Activated effector memory CD4-positive, alpha-beta T cell treated with Interleukin-2 at 50 U/mL for 16 hours (primary cell): Measurements from ENCODE around the gene RALGAPB.
"Not testable (repeated sequence)": the region's sequence is repeated elsewhere in the genome, so short reads cannot be mapped to it uniquely, and the experiment has no call there.

ENCODE experiments used
- DNase-seq: peaks from one replicate; pipeline ENCODE4 v3.0.0-alpha.2; 2020

The RALGAPB gene

DNA sequence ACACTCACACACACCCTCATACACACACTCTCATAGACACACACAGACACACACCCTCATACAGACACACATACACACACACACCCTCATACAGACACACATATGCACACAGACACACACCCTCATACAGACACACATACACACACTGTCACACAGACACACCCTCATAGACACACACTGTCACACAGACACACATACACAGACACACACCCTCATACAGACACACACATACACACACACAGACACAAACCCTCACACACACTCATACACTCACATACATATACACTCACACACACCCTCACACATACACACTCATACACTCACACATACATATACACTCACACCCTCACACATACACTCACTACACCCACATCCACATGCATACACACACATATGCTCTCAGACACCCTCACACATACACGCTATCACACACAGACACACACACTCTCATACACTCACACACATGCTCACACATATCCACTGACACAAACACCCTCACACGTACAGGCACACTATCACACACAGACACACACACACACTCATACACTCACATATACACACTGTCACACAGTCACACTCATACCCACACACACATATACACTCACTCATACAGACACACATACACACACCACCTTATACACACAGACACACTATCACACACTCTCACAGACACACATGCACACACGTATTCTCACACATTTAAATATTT is 117.5 kb downstream of the RALGAPB start:
- DNase-seq = no peak

DNA sequence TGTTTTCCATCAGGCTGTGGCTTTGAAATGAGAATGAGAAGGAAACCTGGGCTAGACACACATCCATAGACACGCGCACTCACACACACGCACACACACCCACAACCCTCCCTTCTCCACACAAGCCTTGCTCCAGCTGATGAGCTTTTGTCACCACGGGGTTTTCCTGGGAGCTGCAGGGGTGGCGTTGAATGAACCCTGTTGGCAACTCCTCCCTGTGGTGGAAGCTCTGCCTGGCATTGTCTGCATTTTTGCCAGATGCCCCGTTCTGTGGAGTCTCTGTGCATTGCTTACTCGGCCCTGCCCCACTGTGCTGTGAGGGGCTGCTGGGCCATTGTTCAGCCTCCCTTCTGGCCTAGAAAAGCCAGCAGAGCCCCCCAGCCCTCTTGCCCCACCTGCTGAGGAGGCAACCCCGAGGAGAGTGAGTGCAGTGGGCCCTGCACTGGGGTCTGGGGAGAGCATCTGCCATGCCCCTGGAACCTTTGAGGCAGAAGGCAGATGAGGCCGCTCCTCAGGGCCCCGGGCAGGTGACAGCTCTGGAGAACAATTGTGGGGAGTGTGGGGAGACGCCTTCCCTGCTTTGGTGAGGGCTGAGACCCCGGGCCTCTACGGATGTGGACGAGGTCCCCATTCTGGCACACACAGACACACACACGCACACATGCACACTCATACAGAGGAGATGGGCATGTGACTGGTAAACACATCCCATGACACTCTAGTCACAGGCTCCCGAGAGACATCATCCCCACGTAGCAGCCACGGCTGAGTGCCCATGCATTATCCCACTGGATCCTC is 118.2 kb downstream of the RALGAPB start:
- DNase-seq = no peak

DNA sequence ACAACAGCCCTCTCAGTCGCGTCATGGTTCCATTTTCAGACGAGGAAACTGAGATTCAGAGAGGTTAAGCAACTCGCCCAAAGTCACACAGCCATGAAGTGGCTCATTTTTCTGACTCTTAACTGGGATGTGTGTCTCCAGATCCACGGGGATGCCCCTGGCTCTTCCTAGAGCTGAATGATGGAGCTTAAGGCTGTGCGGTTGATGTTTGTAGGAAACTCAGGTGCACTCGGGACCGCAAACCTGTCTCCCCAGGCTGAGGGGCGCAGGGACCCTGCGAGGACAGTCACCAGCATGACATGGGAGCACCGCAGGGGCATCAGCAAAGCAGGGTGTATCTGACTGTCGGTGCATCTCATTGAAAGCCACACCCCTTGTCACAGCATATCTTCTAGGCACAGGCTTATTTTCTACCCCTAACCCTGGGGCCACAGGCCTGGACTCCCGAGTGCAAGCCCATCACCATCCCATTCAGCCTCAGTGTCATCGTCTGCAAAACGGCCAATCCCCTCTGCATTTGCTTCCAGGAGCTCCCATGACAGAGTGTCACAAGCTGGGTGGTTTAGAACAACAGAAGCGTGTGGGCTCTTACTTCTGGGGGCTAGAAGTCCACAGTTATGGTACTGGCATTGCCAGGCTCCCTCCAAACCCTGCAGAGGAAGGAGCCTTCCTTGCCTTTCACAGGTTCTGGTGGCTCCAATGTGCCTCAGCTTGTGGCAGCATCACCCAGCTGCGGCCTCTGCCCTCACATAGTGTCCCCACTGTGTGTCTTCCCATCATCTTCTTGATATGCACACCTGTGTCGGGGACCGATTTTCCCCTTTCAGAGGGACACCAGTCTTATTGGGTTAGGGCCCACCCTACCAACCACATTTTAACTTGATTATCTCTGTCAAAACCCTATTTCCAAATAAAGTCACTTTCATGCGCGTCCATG is 119.1 kb downstream of the RALGAPB start:
- no peak for DNase-seq

DNA sequence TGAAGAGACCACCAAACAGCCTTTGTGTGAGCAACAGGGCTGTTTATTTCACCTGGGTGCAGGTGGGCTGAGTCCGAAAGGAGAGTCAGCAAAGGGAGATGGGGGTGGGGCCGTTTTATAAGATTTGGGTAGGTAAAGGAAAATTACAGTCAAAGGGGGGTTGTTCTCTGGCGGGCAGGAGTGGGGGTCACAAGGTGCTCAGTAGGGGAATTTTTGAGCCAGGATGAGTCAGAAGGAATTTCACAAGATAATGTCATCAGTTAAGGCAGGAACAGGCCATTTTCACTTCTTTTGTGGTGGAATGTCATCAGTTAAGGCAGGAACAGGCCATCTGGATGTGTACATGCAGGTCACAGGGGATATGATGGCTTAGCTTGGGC is 119.8 kb downstream of the RALGAPB start:
- DNase-seq = not testable (repeated sequence)

DNA sequence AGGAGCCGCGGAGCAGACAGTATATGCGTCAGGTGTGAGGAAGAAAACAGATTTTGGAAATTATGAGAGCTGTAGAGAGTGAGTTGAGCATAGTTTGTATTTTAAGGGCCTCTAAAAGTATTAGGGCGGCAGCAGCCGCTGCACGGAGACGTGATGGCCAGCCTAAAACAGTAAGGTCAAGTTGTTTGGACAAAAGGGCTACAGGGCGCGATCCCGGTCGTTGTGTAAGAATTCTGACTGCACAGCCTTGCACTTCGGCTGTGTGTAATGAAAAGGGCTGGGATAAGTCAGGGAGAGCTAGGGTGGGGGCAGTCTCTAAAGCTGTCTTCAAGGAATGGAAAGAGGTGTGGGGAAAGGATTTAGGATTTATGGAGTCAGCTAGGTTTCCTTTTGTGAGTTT is 121.6 kb downstream of the RALGAPB start:
- DNase-seq = not testable (repeated sequence)

DNA sequence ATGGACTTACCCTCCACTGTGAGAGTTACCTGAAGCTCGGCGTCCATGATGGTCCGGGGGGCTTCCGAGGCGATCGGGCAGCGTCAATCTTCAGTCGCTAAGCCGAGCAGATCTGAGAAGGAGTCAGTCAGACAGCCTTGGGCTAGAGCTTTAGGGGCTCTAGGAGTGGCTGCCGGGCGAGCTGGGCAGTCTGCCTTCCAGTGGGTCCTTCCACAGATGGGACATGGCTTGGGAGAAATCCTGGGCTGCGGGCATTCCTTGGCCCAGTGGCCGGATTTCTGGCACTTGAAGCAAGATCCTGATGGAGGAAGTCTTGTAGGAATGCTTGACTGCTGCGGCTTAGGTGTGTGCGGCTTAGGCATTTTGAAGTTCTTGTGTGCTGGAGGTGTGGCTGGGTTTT is 123.2 kb downstream of the RALGAPB start:
- not testable (repeated sequence) for DNase-seq

DNA sequence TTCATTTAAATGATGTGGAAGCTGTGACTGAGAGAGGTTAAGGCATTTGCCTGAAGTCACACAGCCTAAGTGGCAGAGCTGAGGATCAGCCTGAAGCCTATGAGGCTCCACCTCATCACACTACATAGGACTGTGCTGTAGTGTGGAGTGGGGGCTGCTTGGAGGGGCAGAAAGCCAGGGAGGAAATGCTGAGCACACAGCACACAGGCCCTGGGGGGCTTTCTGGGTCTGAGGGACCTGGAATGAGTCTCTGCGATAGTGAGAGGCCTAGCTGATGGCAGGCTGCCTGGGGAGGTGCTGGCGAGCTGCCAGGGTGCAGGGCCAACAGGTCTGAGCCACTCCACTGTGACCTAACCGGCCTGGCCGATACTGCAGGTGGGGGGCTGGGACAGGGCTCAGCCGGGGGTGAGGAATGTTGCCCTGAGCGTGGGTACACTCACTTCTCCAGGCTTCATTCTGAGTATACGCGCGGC is 126.8 kb downstream of the RALGAPB start:
- DNase-seq = no peak

DNA sequence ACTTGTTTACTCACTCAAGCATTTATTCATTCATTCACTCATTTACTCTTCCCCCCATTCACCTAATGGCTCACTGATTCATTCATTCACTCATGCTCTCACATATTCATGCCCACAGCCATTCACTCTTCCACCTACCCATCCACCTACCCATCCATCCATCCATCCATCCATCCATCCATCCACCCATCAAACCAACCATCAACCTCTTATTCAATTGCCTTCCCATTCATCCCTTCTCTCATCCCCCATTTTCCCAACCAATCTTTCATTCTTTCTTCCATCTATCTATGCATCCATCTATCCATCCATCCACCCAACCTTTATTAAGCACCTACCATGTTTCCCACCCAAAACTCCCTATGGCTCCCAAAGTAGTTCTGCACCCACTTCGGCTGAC is 127.4 kb downstream of the RALGAPB start:
- no peak for DNase-seq

DNA sequence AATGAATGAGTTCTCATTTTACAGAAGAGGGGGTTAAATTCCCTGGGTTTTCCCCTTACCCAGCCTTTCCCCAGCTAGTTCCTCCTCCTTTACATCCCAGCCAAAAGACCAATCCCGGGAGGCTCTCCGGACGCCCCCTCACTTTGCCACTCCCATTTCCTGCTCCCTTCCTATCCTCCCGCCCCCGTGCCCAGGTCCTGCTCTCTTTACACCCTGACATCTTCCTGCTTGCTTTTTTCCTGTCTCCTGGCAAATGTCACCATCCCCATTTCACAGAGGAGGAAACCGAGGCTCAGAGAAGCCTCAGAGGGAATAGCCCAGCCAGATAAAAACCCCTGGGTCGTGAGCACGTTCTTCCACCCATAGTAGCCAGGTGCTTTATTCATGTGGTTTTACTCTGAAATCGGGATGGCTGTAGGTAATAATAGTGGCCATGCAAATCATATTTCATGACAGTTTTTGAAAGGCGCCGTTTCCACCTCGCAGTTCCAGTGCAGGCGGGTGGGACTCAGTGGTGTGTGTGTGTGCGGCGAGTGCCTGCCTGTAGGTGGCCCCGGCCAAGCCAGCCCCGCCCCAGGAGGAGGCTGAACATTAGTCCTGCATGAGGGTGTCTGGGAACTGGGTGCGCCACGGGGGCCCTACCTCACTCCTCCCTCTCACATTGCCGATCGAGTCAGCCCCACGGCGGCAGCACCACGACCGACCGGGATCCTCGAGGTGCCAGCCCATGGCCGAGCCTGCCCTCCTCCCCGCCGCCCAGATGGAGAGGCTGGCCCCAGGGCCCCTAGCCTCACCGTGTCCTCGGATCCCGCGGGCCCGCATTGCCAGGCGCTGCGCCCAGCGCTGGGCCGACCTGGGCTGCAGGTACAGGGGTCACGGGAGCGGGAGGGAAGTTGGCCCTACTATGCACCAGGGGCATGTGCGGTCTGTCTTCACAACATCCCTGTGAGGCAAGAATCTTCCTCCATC is 128.9 kb downstream of the RALGAPB start, which contains the start of gene ARHGAP40:
TSS of gene ARHGAP40 (plus strand) at position 594 of the 969 bp plus-strand sequence.
- no peak for DNase-seq

DNA sequence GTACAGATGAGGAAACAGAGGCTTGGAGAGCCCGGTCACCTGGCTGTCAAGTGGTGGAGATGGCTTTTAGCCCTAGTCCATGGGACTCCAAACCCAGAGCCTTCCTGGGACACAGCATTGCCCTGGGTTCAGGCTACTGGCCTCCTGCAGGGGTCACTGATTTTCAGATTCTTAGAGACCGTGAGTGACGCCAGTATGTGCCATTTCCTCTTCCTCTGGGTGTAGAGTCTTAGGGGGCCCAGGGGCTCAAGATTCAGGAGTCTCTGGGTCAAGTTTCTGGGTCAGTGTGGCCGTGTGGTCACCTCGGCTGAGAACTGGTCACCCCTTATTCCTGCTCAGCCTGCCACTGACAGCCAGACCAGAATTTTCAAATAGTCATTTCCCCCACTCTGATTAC is 129.5 kb downstream of the RALGAPB start:
- no peak for DNase-seq

DNA sequence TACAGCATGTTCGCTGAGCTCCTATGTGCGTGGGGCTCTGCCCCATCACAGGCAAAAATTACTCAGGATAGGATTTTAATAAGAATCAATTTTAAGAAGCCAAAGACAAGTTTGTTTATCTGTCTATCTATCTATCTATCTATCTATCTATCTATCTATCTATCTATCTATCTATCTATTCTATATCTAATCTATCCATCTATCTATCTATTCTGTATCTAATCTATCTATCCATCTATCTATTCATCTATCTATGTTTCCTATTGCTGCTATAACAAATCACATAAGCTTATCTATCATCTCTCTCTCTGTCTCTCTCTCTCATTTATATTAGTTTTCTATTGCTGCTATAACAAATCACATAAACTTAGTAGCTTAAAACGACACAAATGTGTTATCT is 130.6 kb downstream of the RALGAPB start:
- no peak for DNase-seq

DNA sequence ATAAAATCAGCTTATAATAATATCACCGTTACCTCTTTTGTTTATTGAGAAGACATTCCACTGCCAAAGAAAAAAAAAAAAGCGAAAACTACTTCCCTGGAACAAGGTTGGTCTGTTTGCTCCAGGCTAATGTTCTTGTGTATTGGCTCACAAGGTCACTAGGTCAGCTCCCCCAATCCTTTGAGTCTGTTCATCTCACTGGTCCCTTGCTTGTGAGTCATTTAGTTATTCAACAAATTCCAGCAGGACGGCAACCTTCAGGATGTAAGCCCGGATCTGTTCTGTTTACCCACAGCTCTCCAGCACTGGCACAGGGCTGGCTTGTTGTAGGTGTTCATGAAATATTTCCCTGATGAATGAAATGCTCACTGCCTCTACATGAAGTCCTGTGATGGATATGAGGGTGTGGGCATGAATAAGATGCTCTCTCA is 132.2 kb downstream of the RALGAPB start:
- no peak for DNase-seq

DNA sequence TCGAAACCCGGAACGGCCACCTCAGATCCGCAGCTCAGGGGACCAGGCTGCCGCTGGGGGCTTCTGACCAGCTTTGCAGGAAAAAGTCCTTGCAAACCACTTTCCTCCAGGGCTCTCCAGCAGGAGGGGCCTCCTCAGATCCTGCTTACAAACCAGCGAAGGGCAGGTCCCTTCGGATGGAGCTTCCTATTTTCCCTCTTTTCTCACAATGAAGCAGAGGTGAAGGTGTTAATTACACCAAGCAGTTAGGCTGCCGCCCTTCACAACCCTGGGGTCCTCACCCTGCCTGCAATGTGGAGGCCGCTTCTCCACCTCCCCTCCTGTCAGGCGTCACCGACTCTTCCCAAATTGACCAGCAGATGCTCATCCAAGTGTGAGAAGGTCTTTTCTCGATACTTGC is 134.7 kb downstream of the RALGAPB start:
- DNase-seq = no peak

DNA sequence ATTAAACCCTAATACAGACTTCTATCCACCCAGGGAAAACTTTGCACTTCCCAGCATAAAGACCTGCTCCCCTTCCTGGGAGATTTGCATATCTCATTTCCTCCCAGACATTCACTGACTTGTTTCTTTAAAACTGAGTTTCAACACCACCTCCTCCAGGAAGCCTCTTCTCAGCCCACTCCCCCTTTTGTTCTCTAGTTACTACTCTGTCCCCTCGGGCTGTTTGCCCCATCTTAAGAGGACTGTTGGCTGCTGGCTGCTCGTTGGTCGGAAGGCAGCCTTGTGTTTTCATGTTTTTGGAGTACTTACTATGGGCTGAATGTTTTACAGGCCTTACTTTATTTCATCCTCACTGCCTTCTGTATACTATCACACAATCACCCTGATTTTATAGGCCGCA is 135.5 kb downstream of the RALGAPB start:
- DNase-seq = no peak

DNA sequence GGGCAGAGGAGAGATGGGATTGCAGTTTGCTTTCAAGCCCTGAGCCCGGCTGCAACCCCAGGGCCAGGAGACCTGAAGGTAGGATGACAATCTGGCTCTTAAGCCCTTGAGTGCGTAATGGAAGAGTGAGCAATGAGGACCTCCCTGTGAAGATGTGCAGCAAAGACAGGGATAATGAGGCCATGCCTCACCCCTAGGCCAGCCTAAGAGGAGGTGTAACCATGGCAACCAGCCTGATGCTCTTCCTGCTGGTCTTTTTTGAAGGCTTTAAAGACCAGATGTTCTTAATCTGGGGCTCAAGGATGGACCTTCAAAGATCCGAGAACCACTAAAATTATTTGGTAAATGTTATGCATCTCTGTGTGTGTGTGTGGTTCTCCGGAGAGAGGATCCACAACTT is 137.2 kb downstream of the RALGAPB start:
- DNase-seq = no peak

DNA sequence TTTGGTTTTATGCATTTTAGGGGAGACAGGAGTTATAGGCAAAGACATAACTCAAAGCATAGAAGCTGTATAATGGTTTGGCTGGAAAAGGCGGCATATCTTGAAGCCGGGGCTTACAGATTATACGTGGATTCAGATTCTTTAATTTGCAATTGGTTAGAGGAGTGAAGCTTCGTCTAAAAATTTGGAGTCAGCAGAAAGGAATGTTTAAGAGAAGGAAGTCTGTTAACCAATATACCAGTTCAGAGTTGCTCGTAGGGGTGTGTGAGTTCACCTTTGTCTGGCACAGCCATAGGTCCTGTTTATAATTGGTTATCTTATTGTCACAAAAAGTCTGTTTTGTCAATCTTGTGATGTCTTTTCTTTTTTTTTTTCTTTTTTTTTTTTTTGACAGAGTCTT is 137.9 kb downstream of the RALGAPB start:
- no peak for DNase-seq

DNA sequence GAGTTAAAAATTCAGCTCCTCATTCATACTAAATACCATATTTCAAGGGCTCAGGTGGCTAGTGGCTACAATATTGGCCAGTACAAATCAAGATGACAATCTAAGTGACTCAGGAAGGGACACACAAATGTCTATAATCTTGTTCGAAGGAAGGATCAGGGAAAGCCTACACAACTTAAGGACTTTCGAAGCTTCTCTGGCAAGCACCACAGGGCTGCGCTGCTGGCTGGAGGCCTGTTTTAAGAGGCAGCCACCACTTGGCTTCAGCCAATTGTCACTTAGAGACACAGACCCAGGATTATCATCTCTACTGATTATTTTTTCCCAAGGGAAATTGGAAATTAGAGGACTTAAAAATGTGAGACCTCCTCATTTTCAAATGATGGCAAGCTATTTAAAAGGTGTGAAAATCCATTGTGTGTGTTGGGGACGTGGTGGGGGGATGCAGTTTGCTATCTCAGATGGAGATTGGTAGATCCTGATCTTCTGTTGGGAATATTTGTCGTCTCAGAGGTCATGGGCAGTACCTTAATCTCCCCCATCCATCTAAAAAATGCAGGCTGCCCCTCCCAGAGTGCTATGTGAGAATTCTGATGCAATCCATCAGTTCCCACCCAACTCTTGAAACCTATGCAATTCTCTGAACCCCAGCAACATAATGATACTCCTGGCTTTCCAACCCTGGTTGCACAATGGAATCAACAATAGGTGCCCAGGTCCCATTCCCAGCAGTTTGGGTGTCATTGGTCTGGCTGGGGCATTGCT is 140.3 kb downstream of the RALGAPB start:
- no peak for DNase-seq

DNA sequence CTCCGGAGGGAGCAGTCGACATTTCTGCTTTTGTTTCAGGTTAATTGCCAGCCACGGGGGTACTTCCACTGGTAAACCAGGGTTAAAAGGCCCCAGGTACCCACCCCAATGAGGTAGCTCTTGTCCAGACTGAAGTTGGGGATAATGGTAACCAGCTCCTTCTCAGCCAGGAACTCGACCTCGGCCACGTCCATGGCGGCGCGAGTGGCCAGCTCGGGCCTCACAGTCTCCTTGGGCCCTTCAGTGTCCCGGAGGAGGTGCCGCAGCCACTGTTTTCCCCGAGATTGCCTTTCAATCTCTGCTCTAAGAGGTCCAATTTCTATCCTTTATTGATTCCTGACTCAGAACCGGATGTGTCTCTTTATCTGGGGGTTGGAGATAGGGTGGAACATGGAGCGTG is 142.6 kb downstream of the RALGAPB start:
- DNase-seq = no peak

DNA sequence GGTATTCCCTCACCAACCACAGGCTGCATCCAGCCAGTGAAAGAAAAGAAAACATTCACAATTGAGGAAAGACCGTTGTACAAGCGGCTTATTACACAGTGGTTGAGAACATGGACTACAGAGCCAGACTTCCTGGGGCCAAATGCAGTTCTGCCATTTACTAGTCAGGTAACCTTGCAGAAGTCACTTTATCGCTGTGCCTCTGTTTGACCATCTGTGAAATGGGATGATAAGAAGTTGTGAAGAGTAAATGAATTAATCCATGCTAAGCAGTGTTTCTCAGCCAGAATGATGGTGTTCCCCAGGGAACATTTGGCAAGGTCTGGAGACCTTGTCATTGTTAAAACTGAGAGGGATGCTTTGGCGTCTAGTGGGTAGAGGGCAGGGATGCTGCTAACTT is 143.8 kb downstream of the RALGAPB start:
- DNase-seq = no peak

DNA sequence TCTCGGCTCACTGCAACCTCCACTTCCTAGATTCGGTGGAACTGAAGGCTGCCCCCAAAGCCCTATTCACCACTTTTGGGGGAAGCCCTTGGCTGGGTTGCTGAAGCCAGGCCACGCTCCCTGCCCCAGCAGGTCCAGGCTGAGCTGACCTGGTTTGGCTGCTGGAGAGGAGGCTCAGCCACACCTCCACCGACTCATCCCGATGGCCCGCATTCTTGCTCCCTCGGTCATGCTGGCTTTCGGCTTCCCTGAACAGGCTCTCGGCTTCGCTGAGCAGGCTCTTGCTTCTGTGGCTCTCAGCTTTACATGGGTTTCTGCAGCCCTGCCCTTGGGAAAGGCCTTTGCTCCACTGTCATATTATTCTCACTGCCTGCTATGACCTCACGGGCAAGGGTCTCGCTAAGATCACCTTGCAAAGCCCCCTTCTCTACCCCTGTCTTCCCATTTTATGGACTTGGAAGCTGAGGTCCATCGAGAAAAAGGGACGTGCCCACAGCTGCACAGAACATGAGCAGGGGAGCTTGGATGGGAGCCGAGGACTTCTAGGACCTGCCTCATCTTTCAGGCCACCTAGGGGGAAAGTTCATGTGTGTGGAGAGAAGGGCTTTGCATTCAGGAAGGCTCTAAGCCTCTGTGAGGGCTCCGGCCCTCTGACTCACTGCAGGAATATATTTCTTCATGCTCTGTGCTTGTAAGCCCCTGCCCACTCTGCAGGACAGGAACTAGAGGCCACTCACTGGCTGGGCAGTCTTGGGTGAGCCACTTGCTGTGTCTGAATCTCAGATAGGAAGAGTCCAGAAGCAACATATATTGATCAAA is 144.6 kb downstream of the RALGAPB start:
- DNase-seq = no peak
